HG03060 (cell line): ENCODE results near the gene RIPPLY2.
"Not testable (repeated sequence)": the region's sequence is repeated elsewhere in the genome, so short reads cannot be mapped to it uniquely, and the experiment has no call there.

Experiments
- ATAC-seq: cut with Tn5 transposase; IDR thresholded peaks from one replicate; pipeline ENCODE4 v1.9.1; 2021; ENCODE audit warnings: low read depth, moderate number of reproducible peaks; ENCODE audit not compliant: unreplicated experiment

RIPPLY2 gene

DNA sequence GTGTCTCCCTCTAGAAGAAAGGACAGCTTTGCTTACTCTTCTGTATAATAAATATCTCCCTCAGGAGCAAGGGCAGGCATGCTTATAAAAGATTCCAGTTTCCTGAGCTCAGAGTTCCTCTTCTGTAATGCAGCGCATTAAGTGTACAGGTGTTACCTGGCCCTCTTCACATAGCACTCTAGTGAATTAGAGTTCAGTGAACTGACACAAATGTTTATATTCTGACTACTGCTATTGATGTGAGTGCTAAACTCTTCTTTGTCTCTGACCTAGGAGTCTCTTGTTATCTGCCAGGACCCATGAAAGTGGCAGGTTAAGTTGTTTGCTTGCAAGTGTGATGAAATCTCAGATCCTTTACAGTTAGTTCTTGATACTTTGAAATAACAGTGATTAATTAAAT is 39.9 kb downstream of the RIPPLY2 start:
- no peak for ATAC-seq

DNA sequence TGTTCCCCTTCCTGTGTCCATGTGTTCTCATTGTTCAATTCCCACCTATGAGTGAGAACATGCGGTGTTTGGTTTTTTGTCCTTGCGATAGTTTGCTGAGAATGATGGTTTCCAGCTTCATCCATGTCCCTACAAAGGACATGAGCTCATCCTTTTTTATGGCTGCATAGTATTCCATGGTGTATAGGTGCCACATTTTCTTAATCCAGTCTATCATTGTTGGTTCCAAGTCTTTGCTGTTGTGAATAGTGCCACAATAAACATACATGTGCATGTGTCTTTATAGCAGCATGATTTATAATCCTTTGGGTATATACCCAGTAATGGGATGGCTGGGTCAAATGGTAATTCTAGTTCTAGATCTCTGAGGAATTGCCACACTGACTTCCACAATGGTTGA is 43.9 kb downstream of the RIPPLY2 start:
- ATAC-seq, result not testable (repeated sequence)

DNA sequence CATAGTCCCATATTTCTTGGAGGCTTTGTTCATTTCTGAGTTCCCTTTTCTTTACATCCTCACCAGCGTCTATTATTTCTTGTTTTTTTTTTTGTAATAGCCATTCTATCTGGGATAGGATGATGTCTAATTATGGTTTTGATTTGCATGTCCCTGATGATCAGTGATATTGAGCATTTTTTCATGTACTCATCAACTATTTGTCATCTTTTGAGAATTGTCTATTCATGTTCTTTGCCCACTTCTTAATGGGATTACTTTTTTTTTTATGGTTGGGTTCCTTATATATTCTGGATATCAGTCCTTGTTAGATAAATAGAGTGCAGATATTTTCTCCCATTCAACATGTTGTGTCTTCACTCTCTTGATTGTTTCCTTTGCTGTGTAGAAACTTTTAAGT is 48.5 kb downstream of the RIPPLY2 start:
- ATAC-seq, result no peak

DNA sequence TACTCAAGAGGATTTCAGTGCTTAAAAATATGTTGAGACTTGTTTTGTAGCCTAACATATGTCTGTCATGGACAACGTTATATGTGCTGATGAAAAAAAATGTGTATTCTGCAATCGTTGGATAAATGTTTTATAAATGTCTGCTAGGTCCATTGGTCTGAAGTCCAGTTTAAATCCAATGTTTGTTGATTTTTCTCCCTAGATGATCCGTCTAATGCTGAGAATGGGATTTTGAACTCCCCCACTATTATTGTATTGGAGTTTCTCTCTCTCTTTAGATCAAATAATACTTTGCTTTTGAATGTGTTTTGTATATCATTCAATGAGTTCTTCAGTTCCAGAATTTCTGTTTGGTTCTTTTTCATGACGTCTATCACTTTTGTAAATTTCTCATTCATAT is 51.2 kb downstream of the RIPPLY2 start:
- no peak for ATAC-seq

DNA sequence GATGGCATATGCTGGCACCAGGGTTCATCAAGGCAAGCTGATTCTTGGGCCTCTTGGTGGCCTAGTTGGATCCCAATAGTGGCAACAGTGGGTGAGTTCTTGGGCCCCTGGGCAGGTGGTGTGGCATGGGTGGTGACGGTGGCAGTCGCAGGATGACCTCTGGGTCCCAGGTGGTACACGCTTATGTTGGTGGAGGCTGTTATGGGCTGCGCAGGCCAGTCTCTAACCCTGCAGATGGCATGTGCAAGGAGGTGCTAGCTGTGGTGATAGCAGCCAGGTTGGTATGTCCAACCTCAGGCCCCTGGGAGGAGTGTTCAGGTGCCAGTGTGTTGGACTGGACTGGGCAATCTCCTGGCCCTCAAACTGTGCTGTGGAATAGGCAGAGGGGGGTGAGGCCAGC is 52.5 kb downstream of the RIPPLY2 start:
- ATAC-seq, result no peak
